ENCODE data around the gene RCHY1.
"Not testable (repeated sequence)": the region's sequence is repeated elsewhere in the genome, so short reads cannot be mapped to it uniquely, and the experiment has no call there.

The RCHY1 gene

GRCh38 chr4:75513526-75514130, 575 bp downstream of the RCHY1 start:
- TF ChIP-seq CTCF (IDR thresholded peaks at IDR 0.05; ENCODE audit: control insufficient read depth, insufficient read depth, low read depth, low read length, missing control alignments): no peak
- H3K4me3 ChIP-seq (ENCODE audit: control insufficient read depth, low read depth, low read length): peak overlapping the region; percentile 71
- no peak for DNase-seq (ENCODE audit: low read depth)

GRCh38 chr4:75512386-75513211, 1.6 kb downstream of the RCHY1 start:
- TF ChIP-seq CTCF (IDR thresholded peaks at IDR 0.05; ENCODE audit: control insufficient read depth, insufficient read depth, low read depth, low read length, missing control alignments): no peak
- no peak for DNase-seq (ENCODE audit: low read depth)
- peak overlapping the region; percentile 71 for H3K4me3 ChIP-seq (ENCODE audit: control insufficient read depth, low read depth, low read length)

GRCh38 chr4:75511841-75512240, 2.4 kb downstream of the RCHY1 start:
- no peak overlapping the region for H3K4me3 ChIP-seq (ENCODE audit: control insufficient read depth, low read depth, low read length)
- TF ChIP-seq CTCF (IDR thresholded peaks at IDR 0.05; ENCODE audit: control insufficient read depth, insufficient read depth, low read depth, low read length, missing control alignments): no peak
- DNase-seq (ENCODE audit: low read depth): no peak

GRCh38 chr4:75509592-75509991, 4.6 kb downstream of the RCHY1 start:
- not testable (repeated sequence) for H3K4me3 ChIP-seq (ENCODE audit: control insufficient read depth, low read depth, low read length); DNase-seq (ENCODE audit: low read depth)

- no peak overlapping the region for H3K4me3 ChIP-seq (ENCODE audit: control insufficient read depth, low read depth, low read length)
Measured at GRCh38 chr4:75505630-75506029, 8.6 kb downstream of the RCHY1 start.

GRCh38 chr4:75502671-75503070, 11.5 kb downstream of the RCHY1 start:
- H3K4me3 ChIP-seq (ENCODE audit: control insufficient read depth, low read depth, low read length): no peak overlapping the region
- DNase-seq (ENCODE audit: low read depth): no peak
- TF ChIP-seq CTCF (IDR thresholded peaks at IDR 0.05; ENCODE audit: control insufficient read depth, insufficient read depth, low read depth, low read length, missing control alignments): no peak

More at GRCh38 chr4:75505630-75506029, 8.6 kb downstream of the RCHY1 start:
- no peak for DNase-seq (ENCODE audit: low read depth)
- no peak for TF ChIP-seq CTCF (IDR thresholded peaks at IDR 0.05; ENCODE audit: control insufficient read depth, insufficient read depth, low read depth, low read length, missing control alignments)

- TF ChIP-seq CTCF (IDR thresholded peaks at IDR 0.05; ENCODE audit: control insufficient read depth, insufficient read depth, low read depth, low read length, missing control alignments): no peak
- no peak overlapping the region for H3K4me3 ChIP-seq (ENCODE audit: control insufficient read depth, low read depth, low read length)
- no peak for DNase-seq (ENCODE audit: low read depth)
Measured at GRCh38 chr4:75499900-75500299, 14.3 kb downstream of the RCHY1 start.

Data from AG09309 (cell line).